Adipose tissue (tissue), 3 donors: ENCODE measurements around the gene MEIS1. TPM values are rescaled to one million over a fixed set of nuclear protein-coding genes. Genes with fewer than 3 reads are reported as not detected.

Experiments
- H3K27ac ChIP-seq: one replicate; pipeline ENCODE4 v1.5.1; 2013; ENCODE audit warnings: low read depth, low read length
- WGBS, 3 donors: extraction: QIAGEN DNeasy Blood & Tissue Kit; methylation state at CpG; one replicate each; pipeline ENCODE4 v1.1.7; 2013; 5-methylcytosine and 5-hydroxymethylcytosine counted together
- polyA plus RNA-seq, 3 donors: library from polyadenylated mRNA; stranded (reverse); fragments of 200-250 nt; gene quantifications; one replicate each; pipeline ENCODE4 v1.2.3, GENCODE V29; 2013
- donor health status: healthy with polysubstance abuse.
- donor health status: Bipolar disorder and iron deficiency.
- donor health status: healthy.

Gene MEIS1
- polyA plus RNA-seq, 3 donors = 13.7 to 27.3 (median 21.3) TPM

GRCh38 chr2:66490588-66491001 is 55.7 kb downstream of the MEIS1 start:
- H3K27ac ChIP-seq = no peak overlapping the region
- WGBS, 3 donors = 24 to 35% (median 30%) methylated on average over 3 of the region's 3 CpGs

- no peak overlapping the region for H3K27ac ChIP-seq
- 18 to 34% (median 30%) methylated on average over 6 of the region's 6 CpGs for WGBS, 3 donors
Observed at GRCh38 chr2:66494708-66495107, 59.8 kb downstream of the MEIS1 start.

DNA sequence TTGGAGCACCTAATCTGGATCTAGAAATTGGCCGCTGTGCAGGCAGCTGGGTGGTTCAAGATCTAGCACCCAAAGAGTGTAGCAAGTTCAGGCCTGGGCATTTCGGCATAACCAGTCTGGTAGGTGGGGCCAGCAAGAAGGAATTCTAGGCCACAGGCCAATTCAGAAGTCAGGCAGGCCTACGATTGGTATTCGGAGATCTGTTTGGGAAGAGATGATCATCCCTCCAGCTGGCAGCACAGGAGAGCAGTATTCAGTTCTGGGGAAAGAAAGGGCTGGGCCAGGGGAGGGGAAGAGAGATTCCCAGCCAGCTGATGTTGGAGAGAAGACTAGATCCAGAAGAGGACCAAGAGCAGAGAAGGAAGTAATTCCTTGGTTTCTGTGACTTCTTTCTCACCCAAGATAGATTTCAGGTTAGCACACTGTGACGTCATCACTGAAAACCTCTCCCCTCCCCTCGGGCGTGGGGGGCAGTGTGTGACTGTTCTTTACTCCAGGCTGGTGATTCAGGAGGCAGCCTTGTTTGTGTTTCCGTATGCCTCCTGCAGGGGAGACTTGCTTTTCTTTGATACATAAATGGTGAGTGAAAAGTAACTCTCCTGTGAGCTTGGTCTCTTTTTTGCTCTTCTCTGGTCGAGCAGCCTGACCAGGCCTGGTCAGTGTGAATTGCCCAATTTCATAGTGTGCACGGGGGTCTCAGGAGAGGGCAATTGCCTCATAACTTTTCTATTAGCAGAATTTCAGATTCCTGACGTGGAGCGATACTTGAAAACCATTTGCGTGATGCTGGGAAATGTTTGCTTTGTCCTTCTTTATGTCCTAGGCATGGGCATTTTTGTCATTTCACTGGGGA is 61.1 kb downstream of the MEIS1 start:
- 33 to 57% (median 51%) methylated on average over 13 of the region's 13 CpGs for WGBS, 3 donors
- H3K27ac ChIP-seq = no peak overlapping the region

GRCh38 chr2:66496670-66497420 is 61.9 kb downstream of the MEIS1 start:
- no peak overlapping the region for H3K27ac ChIP-seq
- 39 to 55% (median 48%) methylated on average over 5 of the region's 5 CpGs for WGBS, 3 donors

GRCh38 chr2:66497431-66498288 is 62.7 kb downstream of the MEIS1 start:
- no peak overlapping the region for H3K27ac ChIP-seq
- WGBS, 3 donors = 85 to 93% (median 93%) methylated on average over 6 of the region's 6 CpGs

- no peak overlapping the region for H3K27ac ChIP-seq
- WGBS, 3 donors = 64 to 80% (median 78%) methylated on average over 5 of the region's 5 CpGs
Observed at GRCh38 chr2:66498289-66498975, 63.5 kb downstream of the MEIS1 start.

DNA sequence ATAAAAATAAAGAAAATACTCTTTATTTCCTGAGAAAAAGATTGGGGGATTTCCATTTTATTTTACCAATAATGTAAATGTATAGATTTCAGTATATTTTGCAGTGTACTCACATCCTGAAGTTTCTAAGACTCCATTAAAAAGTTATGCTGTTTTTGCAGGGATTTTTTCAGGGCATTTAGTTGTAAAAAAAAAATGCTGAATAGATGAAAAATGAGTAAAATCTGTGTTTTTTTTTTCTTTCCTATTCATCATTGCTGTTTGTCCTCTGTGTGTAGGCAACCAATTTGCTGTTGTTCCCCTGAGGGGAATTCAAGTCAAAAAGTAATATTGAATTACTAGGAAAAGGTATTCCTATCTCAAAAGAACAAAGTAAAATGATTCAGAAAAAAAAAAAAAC is 66.3 kb downstream of the MEIS1 start:
- no peak overlapping the region for H3K27ac ChIP-seq

GRCh38 chr2:66506265-66506664 is 71.3 kb downstream of the MEIS1 start:
- 39 to 89% (median 88%) methylated on average over 5 of the region's 5 CpGs for WGBS, 3 donors
- H3K27ac ChIP-seq = no peak overlapping the region

GRCh38 chr2:66507673-66508201 is 72.8 kb downstream of the MEIS1 start:
- H3K27ac ChIP-seq = no peak overlapping the region
- WGBS, 3 donors = 20 to 67% (median 66%) methylated on average over 13 of the region's 13 CpGs

- WGBS, 3 donors = 38 to 44% (median 40%) methylated on average over 17 of the region's 17 CpGs
- no peak overlapping the region for H3K27ac ChIP-seq
Observed at GRCh38 chr2:66508484-66509071, 73.7 kb downstream of the MEIS1 start.

- WGBS, 3 donors = 65 to 75% (median 73%) methylated on average over 1 of the region's 1 CpG
- no peak overlapping the region for H3K27ac ChIP-seq
Observed at GRCh38 chr2:66509326-66509811, 74.4 kb downstream of the MEIS1 start.

- H3K27ac ChIP-seq = no peak overlapping the region
Observed at GRCh38 chr2:66512626-66513025, 77.7 kb downstream of the MEIS1 start.

- 23 to 58% (median 55%) methylated on average over 2 of the region's 2 CpGs for WGBS, 3 donors
- no peak overlapping the region for H3K27ac ChIP-seq
Observed at GRCh38 chr2:66515743-66516142, 80.8 kb downstream of the MEIS1 start.

DNA sequence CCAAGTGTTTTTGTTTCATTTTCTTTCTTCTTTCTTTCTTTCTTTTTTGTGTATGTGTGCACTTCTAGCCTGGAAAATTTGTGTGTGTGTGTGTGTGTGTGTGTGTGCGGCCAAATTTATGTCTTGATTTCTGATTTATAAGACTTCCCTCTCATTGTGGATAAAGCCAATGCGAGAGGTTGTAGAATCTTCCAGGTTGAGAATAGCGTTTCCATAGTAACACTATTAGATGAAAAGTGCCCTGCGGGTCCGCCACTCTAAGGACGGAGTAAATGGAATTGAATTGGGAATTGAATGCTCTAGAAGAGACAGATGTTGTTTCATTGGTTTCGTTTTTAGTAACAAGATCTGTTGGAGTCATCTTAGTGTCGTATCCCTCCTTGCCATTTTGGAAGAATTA is 81.6 kb downstream of the MEIS1 start:
- WGBS, 3 donors = 90 to 93% (median 93%) methylated on average over 8 of the region's 8 CpGs
- H3K27ac ChIP-seq = no peak overlapping the region

DNA sequence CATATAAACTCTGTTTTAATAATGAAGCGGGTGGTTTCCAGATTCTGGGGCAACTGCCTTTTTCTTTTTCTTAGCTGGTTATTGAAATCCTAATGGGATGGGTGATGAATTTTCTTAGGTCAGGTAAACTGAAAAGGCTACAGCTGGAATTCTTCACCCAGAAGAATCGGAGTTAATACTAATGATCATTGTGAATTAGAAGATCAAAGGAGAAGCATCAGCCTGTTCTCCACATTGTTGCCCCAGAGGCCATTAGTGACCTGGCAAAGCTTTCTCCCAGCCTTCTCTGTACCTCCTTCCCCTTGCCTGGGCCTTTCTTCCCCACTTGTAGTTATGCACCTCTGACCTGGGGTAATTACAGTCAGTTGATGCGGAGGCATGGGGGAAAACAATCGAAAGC is 82.8 kb downstream of the MEIS1 start:
- 79 to 92% (median 86%) methylated on average over 4 of the region's 4 CpGs for WGBS, 3 donors
- no peak overlapping the region for H3K27ac ChIP-seq

DNA sequence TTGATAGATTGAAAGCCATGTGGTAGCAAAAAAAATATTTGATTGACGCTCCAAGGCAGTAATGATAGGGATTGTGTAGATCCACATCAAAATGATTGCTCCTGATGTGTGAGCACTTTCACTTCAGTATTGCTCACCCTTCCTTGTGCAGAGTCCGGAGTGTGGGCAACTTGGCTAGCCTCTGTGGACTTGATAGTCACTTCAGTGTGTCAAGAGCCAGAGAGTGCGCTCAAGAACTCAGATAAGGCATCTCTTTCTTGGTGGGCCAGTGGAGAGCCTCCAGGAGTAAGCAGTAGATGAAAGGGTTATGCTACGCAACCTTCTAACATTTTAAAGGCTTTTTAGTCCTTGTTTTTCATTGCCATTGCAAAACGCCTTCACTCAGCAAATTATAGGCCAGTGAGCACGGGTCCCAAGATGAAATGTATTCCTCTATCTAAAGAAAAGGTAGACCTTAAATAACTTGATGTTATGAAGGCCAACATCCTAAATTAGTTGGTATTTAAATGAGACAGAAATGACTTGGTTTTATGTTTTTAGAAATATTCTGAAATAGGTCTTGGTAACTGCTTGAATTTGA is 84.4 kb downstream of the MEIS1 start:
- H3K27ac ChIP-seq = no peak overlapping the region
- 72 to 93% (median 74%) methylated on average over 6 of the region's 6 CpGs for WGBS, 3 donors

DNA sequence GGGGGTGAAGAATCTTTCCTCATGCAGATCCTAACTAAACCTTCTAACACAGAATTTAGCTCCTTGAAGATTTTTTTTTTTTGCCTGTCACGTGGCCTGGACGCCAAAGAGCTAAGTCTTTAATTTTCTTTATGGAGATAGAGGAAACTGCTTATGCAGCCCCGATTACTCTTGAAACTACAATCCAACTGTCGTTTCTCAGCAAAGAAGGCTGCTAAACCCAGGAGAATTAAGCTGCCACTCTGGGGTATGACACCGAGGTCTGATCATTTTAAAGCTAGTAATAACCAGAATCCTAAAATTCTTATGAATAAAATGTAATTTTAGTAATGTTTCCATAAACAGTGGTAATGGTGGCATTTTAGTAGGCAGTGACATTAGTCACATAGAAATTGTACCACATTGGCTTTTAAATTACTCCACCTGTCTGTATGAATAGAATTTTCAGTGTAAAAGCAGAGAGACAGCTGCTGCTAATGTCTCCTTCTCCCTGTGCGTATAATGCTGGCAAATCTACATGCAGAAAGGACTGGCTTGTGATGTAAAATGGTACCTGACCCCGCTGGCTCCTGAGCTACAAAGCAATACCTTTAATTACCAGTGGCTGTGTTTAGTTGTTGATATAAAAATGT is 86.5 kb downstream of the MEIS1 start:
- H3K27ac ChIP-seq = no peak overlapping the region
- 61 to 87% (median 78%) methylated on average over 7 of the region's 7 CpGs for WGBS, 3 donors
